ENCODE measurements around the gene HHAT.

The HHAT gene

DNA sequence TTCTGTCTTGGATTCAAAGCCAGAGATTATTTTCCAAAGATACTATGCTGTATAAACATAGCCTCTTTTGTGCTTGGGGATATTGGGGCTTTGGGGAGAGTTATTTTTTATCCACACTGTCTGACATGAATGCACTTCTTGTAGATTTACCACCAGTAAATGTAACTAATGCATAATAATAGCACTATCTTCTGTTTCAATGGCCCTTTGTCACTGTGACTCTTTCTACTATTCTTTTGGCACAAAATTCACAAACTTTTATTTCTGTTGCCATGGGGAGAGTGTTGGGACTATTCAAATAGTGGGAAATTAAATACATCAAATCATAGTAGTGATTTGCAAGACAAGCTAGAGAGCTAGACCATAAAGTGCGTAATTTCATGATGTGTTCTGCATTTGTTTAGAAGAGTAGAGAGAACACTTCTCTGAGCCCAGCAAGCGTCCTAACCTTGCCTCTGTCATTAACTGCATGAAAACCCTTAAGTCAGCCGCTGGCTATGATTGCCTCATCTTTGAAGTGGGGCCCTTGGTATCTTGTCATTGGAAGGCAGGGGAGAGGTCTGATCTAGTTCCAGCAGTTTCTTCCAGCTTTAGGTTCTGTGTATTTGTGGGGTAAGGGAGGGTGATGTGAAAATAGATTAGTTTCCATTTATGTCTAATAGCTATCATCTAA lies 154.4 kb downstream of the HHAT start:
- peaks cover 8% of the 10 kb centered on the region; the same call in 1 of the 2 replicates for H3K4me1 ChIP-seq (ENCODE audit: control insufficient read depth, insufficient read depth, low read length)
- H3K9me3 ChIP-seq (ENCODE audit: control insufficient read depth, insufficient read depth, low read depth, low read length): no peaks in the 10 kb centered on the region
- H3K27ac ChIP-seq (ENCODE audit: low read depth, low read length): no peak overlapping the region
- no peaks in the 10 kb centered on the region for H3K36me3 ChIP-seq (ENCODE audit: control insufficient read depth, insufficient read depth, low read length)
- H3K27me3 ChIP-seq (ENCODE audit: control insufficient read depth, insufficient read depth, low read length): no peaks in the 10 kb centered on the region
- no peak overlapping the region for H3K9ac ChIP-seq (ENCODE audit: low read length)
- no peak overlapping the region for H3K4me3 ChIP-seq (ENCODE audit: low read depth, low read length)

DNA sequence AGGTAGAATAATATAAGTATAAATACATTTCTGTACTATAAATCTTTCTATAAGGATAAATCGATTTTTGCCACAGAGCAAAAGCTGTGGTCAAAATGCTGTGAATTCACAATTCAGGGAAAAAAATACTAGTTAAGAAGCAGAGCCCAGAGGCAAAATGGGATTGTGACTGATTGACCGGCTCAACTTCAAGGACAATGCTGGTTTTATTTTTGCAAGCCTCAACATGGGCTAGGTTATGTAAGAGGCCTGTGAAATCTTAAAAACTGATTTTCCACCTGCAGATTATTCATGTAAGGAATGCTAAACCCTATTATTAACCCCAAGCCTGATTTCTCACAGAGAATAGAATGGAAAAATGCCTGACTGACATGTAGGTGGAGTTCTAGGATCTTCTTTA lies 155.1 kb downstream of the HHAT start:
- Histone ChIP-seq H3K27ac (ENCODE audit: low read depth, low read length) (no peak overlapping the region), H3K4me3 (ENCODE audit: low read depth, low read length) (no peak overlapping the region), H3K9ac (ENCODE audit: low read length) (no peak overlapping the region)

DNA sequence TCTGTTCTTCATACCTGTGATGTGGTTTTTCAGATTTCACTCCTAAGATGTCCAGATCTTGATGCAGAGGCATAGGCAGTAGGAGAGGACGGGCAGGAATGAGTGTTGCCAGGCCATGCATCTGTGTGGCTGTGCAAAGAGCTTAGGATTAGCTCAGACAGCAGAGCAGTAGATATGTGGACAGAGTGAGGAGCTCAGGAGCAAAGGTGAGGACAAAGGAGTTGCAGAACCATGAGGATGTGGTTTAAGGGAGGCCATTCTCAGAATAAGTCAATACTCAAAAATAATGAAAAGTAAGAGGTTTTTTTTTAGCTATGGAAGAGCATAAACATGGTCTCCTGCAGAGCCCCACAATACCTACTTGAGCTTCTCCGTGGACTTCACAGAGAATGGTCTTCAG lies 158.3 kb downstream of the HHAT start:
- Histone ChIP-seq H3K9me3 (ENCODE audit: control insufficient read depth, insufficient read depth, low read depth, low read length) (no peaks in the 10 kb centered on the region), H3K27ac (ENCODE audit: low read depth, low read length) (no peak overlapping the region), H3K4me1 (ENCODE audit: control insufficient read depth, insufficient read depth, low read length) (peaks cover 8% of the 10 kb centered on the region; the same call in 1 of the 2 replicates), H3K4me3 (ENCODE audit: low read depth, low read length) (no peak overlapping the region), H3K9ac (ENCODE audit: low read length) (no peak overlapping the region), H3K36me3 (ENCODE audit: control insufficient read depth, insufficient read depth, low read length) (no peaks in the 10 kb centered on the region), H3K27me3 (ENCODE audit: control insufficient read depth, insufficient read depth, low read length) (no peaks in the 10 kb centered on the region)

More for the DNA sequence above, 155.1 kb downstream of the HHAT start:
- no peaks in the 10 kb centered on the region for H3K36me3 ChIP-seq (ENCODE audit: control insufficient read depth, insufficient read depth, low read length)
- H3K9me3 ChIP-seq (ENCODE audit: control insufficient read depth, insufficient read depth, low read depth, low read length): no peaks in the 10 kb centered on the region
- no peaks in the 10 kb centered on the region for H3K27me3 ChIP-seq (ENCODE audit: control insufficient read depth, insufficient read depth, low read length)
- H3K4me1 ChIP-seq (ENCODE audit: control insufficient read depth, insufficient read depth, low read length): peaks cover 8% of the 10 kb centered on the region; the same call in 1 of the 2 replicates

DNA sequence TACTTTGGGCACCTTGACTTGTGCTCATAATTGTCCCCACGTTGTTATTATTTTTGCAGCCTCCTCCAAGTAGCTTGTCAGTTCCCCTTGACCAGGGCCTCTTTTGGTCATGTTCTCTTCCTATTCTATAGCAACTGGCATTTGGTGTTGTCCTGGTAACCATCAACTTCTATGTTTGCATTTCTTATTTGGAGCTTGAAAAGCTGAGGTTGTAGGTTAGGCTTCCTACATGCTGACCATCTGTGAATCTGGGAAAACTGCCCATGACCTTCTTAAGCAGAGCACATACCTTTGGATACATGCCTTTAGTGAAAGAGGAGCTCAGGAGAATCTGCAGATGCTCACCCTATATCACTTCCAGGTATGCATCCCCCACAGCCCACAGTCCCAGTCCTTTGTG lies 160.8 kb downstream of the HHAT start:
- H3K36me3 ChIP-seq (ENCODE audit: control insufficient read depth, insufficient read depth, low read length): no peaks in the 10 kb centered on the region
- no peak overlapping the region for H3K27ac ChIP-seq (ENCODE audit: low read depth, low read length)
- H3K9ac ChIP-seq (ENCODE audit: low read length): no peak overlapping the region
- no peaks in the 10 kb centered on the region for H3K27me3 ChIP-seq (ENCODE audit: control insufficient read depth, insufficient read depth, low read length)
- H3K4me3 ChIP-seq (ENCODE audit: low read depth, low read length): no peak overlapping the region
- H3K4me1 ChIP-seq (ENCODE audit: control insufficient read depth, insufficient read depth, low read length): peaks cover 8% of the 10 kb centered on the region; the same call in 1 of the 2 replicates
- no peaks in the 10 kb centered on the region for H3K9me3 ChIP-seq (ENCODE audit: control insufficient read depth, insufficient read depth, low read depth, low read length)

DNA sequence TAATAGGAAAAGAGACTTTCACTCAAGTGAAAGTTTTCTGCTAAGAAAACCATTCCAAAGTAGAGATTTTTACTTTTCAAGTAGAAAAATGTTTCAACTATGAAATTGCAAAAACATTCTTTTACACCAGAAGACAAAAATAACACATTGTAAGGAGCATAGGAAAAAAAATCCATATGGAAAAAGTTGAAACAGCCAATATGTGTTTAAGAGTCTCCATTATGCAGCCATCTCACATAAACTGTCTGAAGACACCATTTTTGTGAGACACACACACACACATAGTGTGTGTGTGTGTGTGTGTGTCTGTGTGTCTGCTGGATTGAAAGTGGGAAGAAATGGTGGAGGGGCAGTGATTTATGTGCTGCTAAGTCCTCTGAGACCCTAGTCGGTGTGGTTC lies 162.1 kb downstream of the HHAT start:
- no peak overlapping the region for H3K4me3 ChIP-seq (ENCODE audit: low read depth, low read length)
- H3K27me3 ChIP-seq (ENCODE audit: control insufficient read depth, insufficient read depth, low read length): no peaks in the 10 kb centered on the region
- no peaks in the 10 kb centered on the region for H3K36me3 ChIP-seq (ENCODE audit: control insufficient read depth, insufficient read depth, low read length)
- H3K9ac ChIP-seq (ENCODE audit: low read length): no peak overlapping the region
- no peak overlapping the region for H3K27ac ChIP-seq (ENCODE audit: low read depth, low read length)
- H3K9me3 ChIP-seq (ENCODE audit: control insufficient read depth, insufficient read depth, low read depth, low read length): no peaks in the 10 kb centered on the region
- H3K4me1 ChIP-seq (ENCODE audit: control insufficient read depth, insufficient read depth, low read length): peaks cover 8% of the 10 kb centered on the region; the same call in 1 of the 2 replicates

DNA sequence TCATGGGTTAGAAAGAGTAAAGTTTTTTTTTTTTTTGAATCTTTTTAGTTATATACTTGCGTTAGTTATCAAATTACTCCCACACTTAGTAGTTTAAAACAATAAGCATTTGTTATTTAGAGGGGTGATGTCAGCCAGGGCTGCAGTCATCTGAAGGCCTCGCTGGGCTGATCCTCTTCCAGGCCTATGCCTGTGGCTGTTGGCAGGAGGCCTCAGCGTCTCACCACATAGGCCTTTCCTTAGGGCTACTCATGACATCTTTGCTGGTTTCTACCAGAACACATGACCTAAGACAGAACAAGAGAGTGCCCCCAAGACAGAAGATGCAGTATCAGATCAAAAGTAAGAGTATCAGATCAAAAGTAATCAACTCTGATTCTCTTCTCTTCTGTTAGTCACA lies 167.4 kb downstream of the HHAT start:
- no peaks in the 10 kb centered on the region for H3K9me3 ChIP-seq (ENCODE audit: control insufficient read depth, insufficient read depth, low read depth, low read length)
- no peaks in the 10 kb centered on the region for H3K27me3 ChIP-seq (ENCODE audit: control insufficient read depth, insufficient read depth, low read length)
- H3K4me1 ChIP-seq (ENCODE audit: control insufficient read depth, insufficient read depth, low read length): no peaks in the 10 kb centered on the region; the same call in 1 of the 2 replicates
- H3K36me3 ChIP-seq (ENCODE audit: control insufficient read depth, insufficient read depth, low read length): no peaks in the 10 kb centered on the region
- H3K27ac ChIP-seq (ENCODE audit: low read depth, low read length): no peak overlapping the region
- no peak overlapping the region for H3K9ac ChIP-seq (ENCODE audit: low read length)
- H3K4me3 ChIP-seq (ENCODE audit: low read depth, low read length): no peak overlapping the region

DNA sequence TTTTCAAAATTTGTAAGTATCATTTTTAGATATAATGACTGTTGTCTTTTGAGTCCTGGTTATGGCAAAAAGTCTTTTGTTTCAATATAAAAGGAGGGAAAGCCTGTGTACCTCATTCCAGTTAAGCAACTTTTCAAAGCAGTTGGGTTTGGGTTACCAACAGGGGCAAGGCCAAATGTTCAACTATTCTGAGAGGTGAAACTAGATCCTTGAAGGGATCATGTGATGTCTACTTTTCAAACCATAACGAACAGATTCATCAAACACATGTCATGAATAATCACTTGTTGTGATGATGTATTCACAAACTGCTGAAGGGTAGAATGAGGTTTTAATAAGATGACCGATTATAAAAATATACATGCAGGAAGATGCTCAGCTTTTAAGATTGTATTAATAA lies 171.3 kb downstream of the HHAT start:
- no peak overlapping the region for H3K9ac ChIP-seq (ENCODE audit: low read length)
- H3K36me3 ChIP-seq (ENCODE audit: control insufficient read depth, insufficient read depth, low read length): no peaks in the 10 kb centered on the region
- H3K27me3 ChIP-seq (ENCODE audit: control insufficient read depth, insufficient read depth, low read length): no peaks in the 10 kb centered on the region
- no peaks in the 10 kb centered on the region for H3K9me3 ChIP-seq (ENCODE audit: control insufficient read depth, insufficient read depth, low read depth, low read length)
- no peaks in the 10 kb centered on the region; the same call in 1 of the 2 replicates for H3K4me1 ChIP-seq (ENCODE audit: control insufficient read depth, insufficient read depth, low read length)
- no peak overlapping the region for H3K27ac ChIP-seq (ENCODE audit: low read depth, low read length)
- H3K4me3 ChIP-seq (ENCODE audit: low read depth, low read length): no peak overlapping the region

DNA sequence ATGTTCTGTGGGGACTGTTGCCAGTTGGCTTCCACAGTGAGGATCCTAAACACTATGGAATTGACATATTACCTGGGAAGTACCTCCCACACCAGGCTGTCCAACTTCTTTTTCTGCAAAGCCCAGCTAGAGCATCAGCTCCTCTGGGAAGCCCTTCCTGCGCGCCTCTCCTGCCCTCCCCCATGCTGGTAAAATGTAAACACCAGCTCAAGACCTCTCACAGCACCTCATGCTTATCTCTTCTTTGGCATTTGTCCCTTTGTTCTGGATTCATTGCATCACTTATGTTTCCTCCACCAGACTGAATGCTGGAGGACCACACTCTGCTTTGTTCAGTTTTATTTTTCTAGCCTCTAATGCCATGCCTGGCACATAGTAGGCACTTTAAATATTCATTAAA lies 172.1 kb downstream of the HHAT start:
- Histone ChIP-seq H3K27ac (ENCODE audit: low read depth, low read length) (no peak overlapping the region), H3K36me3 (ENCODE audit: control insufficient read depth, insufficient read depth, low read length) (no peaks in the 10 kb centered on the region), H3K27me3 (ENCODE audit: control insufficient read depth, insufficient read depth, low read length) (no peaks in the 10 kb centered on the region), H3K9ac (ENCODE audit: low read length) (no peak overlapping the region), H3K4me3 (ENCODE audit: low read depth, low read length) (no peak overlapping the region), H3K4me1 (ENCODE audit: control insufficient read depth, insufficient read depth, low read length) (peaks cover 5% of the 10 kb centered on the region; the same call in 1 of the 2 replicates), H3K9me3 (ENCODE audit: control insufficient read depth, insufficient read depth, low read depth, low read length) (no peaks in the 10 kb centered on the region)

DNA sequence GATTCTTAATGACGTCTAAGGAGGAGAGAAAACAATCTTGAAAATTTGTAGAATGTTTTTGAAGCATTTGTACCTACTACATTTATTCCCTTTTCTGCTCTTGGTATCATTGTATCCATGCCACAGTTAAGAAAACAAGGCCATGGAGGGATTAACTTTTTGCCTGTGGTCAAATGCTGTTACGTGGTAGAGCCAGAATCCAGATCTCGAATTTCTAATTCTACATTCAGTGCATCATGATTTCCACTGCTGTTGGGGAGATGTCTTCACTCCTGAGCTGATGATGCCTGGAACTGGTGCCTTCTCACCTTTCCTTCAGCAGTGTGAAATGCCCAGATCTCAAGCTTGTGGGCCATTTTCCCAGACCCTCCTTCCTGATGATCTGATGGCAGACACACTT lies 175.6 kb downstream of the HHAT start:
- Histone ChIP-seq H3K4me1 (ENCODE audit: control insufficient read depth, insufficient read depth, low read length) (peaks cover 8% of the 10 kb centered on the region; the same call in 1 of the 2 replicates), H3K9ac (ENCODE audit: low read length) (no peak overlapping the region), H3K9me3 (ENCODE audit: control insufficient read depth, insufficient read depth, low read depth, low read length) (no peaks in the 10 kb centered on the region), H3K27me3 (ENCODE audit: control insufficient read depth, insufficient read depth, low read length) (no peaks in the 10 kb centered on the region), H3K36me3 (ENCODE audit: control insufficient read depth, insufficient read depth, low read length) (no peaks in the 10 kb centered on the region), H3K4me3 (ENCODE audit: low read depth, low read length) (no peak overlapping the region), H3K27ac (ENCODE audit: low read depth, low read length) (no peak overlapping the region)

DNA sequence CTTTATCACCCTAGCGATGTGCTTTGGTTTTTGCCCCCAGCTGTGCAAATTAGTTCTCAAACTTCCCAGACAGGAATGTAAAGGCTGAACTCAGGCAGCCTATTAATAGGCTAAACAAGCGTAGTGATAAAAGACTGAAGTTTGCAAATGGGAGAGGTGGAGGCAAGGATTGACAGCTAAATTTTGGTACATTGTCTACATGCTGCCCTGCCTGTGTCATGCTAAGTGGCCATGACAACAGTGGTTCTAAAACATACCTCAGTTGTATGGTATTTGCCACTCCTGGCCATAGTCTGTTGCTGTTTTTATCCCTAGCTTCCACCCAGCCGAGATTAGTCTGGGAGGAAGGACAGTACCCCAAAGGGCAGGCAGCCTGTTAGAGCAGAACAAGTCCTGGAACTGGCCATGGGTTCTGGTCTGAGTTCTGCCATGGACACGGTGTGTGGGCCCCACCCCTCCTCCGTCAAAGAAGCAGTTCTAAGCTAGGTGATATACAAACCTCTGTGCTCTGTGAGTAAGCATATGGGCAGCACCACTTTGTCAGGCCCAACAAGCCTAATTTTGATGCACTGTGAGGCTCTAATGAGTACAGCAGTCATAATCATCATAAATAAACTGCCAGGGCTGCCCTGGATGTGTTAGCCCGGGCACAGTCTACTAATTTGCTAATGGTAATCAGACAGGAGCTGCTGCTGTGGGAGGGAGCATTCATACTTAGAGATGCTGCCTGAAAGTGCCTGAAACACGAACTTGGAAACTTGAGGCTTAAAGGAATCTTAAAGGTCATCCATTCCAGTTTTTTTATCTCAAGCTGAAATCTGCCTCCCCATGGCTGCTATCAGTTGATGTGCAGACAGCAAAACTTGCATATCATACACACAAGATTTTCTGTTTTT lies 177.1 kb downstream of the HHAT start:
- H3K36me3 ChIP-seq (ENCODE audit: control insufficient read depth, insufficient read depth, low read length): no peaks in the 10 kb centered on the region
- no peak overlapping the region for H3K27ac ChIP-seq (ENCODE audit: low read depth, low read length)
- H3K27me3 ChIP-seq (ENCODE audit: control insufficient read depth, insufficient read depth, low read length): no peaks in the 10 kb centered on the region
- no peak overlapping the region for H3K9ac ChIP-seq (ENCODE audit: low read length)
- H3K9me3 ChIP-seq (ENCODE audit: control insufficient read depth, insufficient read depth, low read depth, low read length): no peaks in the 10 kb centered on the region
- peaks cover 8% of the 10 kb centered on the region; the same call in 1 of the 2 replicates for H3K4me1 ChIP-seq (ENCODE audit: control insufficient read depth, insufficient read depth, low read length)
- H3K4me3 ChIP-seq (ENCODE audit: low read depth, low read length): no peak overlapping the region

DNA sequence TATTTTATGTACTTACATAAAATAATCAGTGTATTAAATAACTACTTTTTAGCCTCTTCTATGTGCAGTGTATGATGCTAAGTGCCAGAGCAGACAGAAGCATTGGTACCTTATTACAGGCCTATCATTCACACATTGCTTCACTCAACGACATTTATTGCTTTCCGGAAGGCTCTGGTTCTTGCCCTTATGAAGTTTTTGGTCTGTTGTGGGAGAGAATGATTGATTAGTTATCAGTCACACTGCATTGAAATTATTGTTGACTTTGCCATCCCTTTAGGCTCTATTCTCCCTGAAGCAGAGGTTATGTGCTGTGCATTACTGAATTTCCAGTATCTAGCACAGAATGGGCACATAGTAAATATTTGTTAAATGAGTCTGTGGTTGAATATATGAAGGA lies 178.0 kb downstream of the HHAT start:
- H3K27ac ChIP-seq (ENCODE audit: low read depth, low read length): no peak overlapping the region
- no peaks in the 10 kb centered on the region for H3K27me3 ChIP-seq (ENCODE audit: control insufficient read depth, insufficient read depth, low read length)
- no peaks in the 10 kb centered on the region for H3K36me3 ChIP-seq (ENCODE audit: control insufficient read depth, insufficient read depth, low read length)
- no peak overlapping the region for H3K9ac ChIP-seq (ENCODE audit: low read length)
- H3K4me3 ChIP-seq (ENCODE audit: low read depth, low read length): no peak overlapping the region
- peaks cover 8% of the 10 kb centered on the region; the same call in 1 of the 2 replicates for H3K4me1 ChIP-seq (ENCODE audit: control insufficient read depth, insufficient read depth, low read length)
- H3K9me3 ChIP-seq (ENCODE audit: control insufficient read depth, insufficient read depth, low read depth, low read length): no peaks in the 10 kb centered on the region
